ENCODE results near the gene SMARCA5.

DNA sequence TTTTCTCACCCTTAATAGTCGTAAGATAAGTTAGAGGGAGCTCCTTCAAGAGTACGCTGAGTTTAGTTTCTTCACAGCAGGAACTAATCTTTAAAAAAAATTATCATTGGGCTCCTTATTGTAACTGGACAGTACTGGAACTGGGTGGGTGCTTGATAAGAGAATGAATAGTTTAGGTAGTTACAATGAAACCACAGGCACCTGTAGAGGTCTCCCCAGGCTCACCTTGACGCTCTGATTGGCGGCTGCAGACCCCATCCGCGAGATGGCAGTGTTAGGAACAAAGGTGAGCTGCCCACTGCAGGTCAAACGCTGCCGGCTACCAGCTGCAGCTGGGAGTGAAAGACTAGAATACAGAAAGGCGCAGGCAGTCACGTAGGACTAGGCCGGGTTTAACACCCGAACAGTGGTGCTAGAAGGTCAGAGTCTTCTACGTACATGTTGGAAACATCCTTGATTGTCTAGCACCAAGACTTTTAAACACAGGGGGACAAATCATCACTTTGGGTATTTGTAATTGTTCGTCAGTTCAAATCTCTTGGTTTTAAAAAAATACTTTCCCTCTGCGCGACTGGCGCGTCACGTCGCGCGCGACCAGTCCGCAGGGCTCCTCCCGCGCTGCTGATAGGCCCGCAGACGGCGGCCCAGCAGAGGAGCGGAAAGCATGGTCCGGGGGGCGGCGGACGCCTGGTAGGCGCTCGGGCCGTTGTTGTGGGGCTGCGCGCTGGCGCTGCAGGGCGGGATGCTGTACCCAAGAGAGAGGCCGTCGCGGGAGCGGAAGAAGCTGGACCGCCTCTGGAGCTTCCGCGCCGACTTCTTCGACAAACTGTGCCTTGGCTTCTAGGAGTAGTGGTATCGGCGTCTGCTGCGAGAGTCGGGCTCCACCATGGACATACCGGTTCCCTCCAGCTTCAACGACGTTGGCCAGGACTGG is 45.6 kb downstream of the SMARCA5 start:
- TF ChIP-seq, protein P1, sequence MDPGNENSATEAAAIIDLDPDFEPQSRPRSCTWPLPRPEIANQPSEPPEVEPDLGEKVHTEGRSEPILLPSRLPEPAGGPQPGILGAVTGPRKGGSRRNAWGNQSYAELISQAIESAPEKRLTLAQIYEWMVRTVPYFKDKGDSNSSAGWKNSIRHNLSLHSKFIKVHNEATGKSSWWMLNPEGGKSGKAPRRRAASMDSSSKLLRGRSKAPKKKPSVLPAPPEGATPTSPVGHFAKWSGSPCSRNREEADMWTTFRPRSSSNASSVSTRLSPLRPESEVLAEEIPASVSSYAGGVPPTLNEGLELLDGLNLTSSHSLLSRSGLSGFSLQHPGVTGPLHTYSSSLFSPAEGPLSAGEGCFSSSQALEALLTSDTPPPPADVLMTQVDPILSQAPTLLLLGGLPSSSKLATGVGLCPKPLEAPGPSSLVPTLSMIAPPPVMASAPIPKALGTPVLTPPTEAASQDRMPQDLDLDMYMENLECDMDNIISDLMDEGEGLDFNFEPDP (CRISPR knock-in tag; IDR thresholded peaks at IDR 0.05), result no peak
- no peak for TF ChIP-seq FOS (IDR thresholded peaks at IDR 0.05; ENCODE audit: extremely low read depth, insufficient read length)
- TF ChIP-seq RFX5 (IDR thresholded peaks at IDR 0.05; ENCODE audit: low read depth, low read length), result no peak

Measured in K562 (cell line).